Epithelial cell of esophagus (primary cell): ENCODE results near the gene LARP1.

ENCODE experiments used
- DNase-seq: peaks from one replicate; pipeline ENCODE4 v3.0.0; 2010; ENCODE audit warnings: low read depth
- H3K4me3 ChIP-seq: 2 replicates; pipeline ENCODE4 v1.5.1; 2011; ENCODE audit warnings: mild to moderate bottlenecking, low read length, control low read depth
- CTCF ChIP-seq: IDR thresholded peaks from 2 replicates; pipeline ENCODE4 v1.5.1; 2011; ENCODE audit warnings: low read depth, mild to moderate bottlenecking, low read length, control low read depth, inconsistent platforms; ENCODE audit not compliant: insufficient read depth; ENCODE audit errors: missing control alignments

The LARP1 gene

GRCh38 chr5:154794525-154795234 is 39.5 kb downstream of the LARP1 start:
- TF ChIP-seq CTCF, result no peak
- DNase-seq, result no peak
- H3K4me3 ChIP-seq, result no peak overlapping the region

- no peak for TF ChIP-seq CTCF
- DNase-seq, result no peak
Measured at GRCh38 chr5:154795235-154795596, 40.0 kb downstream of the LARP1 start.

GRCh38 chr5:154797762-154798161 is 42.6 kb downstream of the LARP1 start:
- no peak for DNase-seq
- no peak for TF ChIP-seq CTCF
- no peak overlapping the region for H3K4me3 ChIP-seq

More at GRCh38 chr5:154795235-154795596, 40.0 kb downstream of the LARP1 start:
- H3K4me3 ChIP-seq, result no peak overlapping the region

- H3K4me3 ChIP-seq, result no peak overlapping the region
- DNase-seq, result no peak
- TF ChIP-seq CTCF, result no peak
Measured at GRCh38 chr5:154800582-154800981, 45.4 kb downstream of the LARP1 start.

GRCh38 chr5:154801083-154801482 is 45.9 kb downstream of the LARP1 start:
- no peak overlapping the region for H3K4me3 ChIP-seq
- TF ChIP-seq CTCF, result no peak
- peak; percentile 39 for DNase-seq

GRCh38 chr5:154802050-154802449 is 46.9 kb downstream of the LARP1 start:
- H3K4me3 ChIP-seq, result no peak overlapping the region
- DNase-seq, result no peak
- TF ChIP-seq CTCF, result no peak

- no peak for DNase-seq
- TF ChIP-seq CTCF, result no peak
- no peak overlapping the region for H3K4me3 ChIP-seq
Measured at GRCh38 chr5:154806176-154806575, 51.0 kb downstream of the LARP1 start.
